ENCODE results near the gene AGBL4. TPM values are rescaled to one million over a fixed set of nuclear protein-coding genes. Genes with fewer than 3 reads are reported as not detected.

AGBL4 gene
- total and polyA plus RNA-seq, 2 of the 13 experiments (the other 11 are each of a cell fraction or from before 2014, with no cell fraction given): not detected

- TF ChIP-seq ZNF609 (CRISPR knock-in tag; IDR thresholded peaks at IDR 0.05; ENCODE audit: borderline replicate concordance) (no peak), ZNF34 (CRISPR knock-in tag; IDR thresholded peaks at IDR 0.05; ENCODE audit: borderline replicate concordance) (no peak), KDM5B (CRISPR knock-in tag; IDR thresholded peaks at IDR 0.05; ENCODE audit: borderline replicate concordance) (no peak), PATZ1 (CRISPR knock-in tag; IDR thresholded peaks at IDR 0.05) (no peak), PCBP1 (IDR thresholded peaks at IDR 0.05; ENCODE audit: borderline replicate concordance, low read depth, low read length) (no peak), MAFK (conservative IDR thresholded peaks at IDR 0.05 in 1 of 2, IDR thresholded peaks at IDR 0.05 in 1 of 2; ENCODE audit: low read length in 2 of 2) (0 out of 4 replicates have a peak, but pooled peaks of 1 of the 2 experiments have one; percentile 18), ISL2 (CRISPR knock-in tag; IDR thresholded peaks at IDR 0.05) (no peak), ZNF460 (CRISPR knock-in tag; IDR thresholded peaks at IDR 0.05; ENCODE audit: borderline replicate concordance) (no peak), FOXP4 (CRISPR knock-in tag; IDR thresholded peaks at IDR 0.05) (no peak), ARHGAP35 (CRISPR knock-in tag; IDR thresholded peaks at IDR 0.05; ENCODE audit: borderline replicate concordance) (no peak), MIER2 (CRISPR knock-in tag; IDR thresholded peaks at IDR 0.05) (peak; percentile 73; the same call in 1 of the 2 replicates), HNF4G (IDR thresholded peaks at IDR 0.05; ENCODE audit: borderline replicate concordance, low read depth, low read length) (peak; percentile 32; the same call in 1 of the 2 replicates), HNF4G (CRISPR knock-in tag; IDR thresholded peaks at IDR 0.05; ENCODE audit: borderline replicate concordance, low read depth) (no peak), PHF21A (CRISPR knock-in tag; IDR thresholded peaks at IDR 0.05) (no peak), ZKSCAN1 (IDR thresholded peaks at IDR 0.05; ENCODE audit: low read length) (no peak), ZNF780A (CRISPR knock-in tag; IDR thresholded peaks at IDR 0.05) (no peak), CHD4 (IDR thresholded peaks at IDR 0.05; ENCODE audit: borderline replicate concordance, low read length) (no peak), ZNF414 (CRISPR knock-in tag; IDR thresholded peaks at IDR 0.05) (no peak), HOXA3 (CRISPR knock-in tag; IDR thresholded peaks at IDR 0.05) (no peak), RARA (CRISPR knock-in tag; IDR thresholded peaks at IDR 0.05) (no peak), SP4 (CRISPR knock-in tag; IDR thresholded peaks at IDR 0.05) (no peak), NFYC (CRISPR knock-in tag; IDR thresholded peaks at IDR 0.05) (no peak), HNF4A (CRISPR knock-in tag; IDR thresholded peaks at IDR 0.05) (peak; percentile 25; the same call in 1 of the 2 replicates)
Observed at GRCh38 chr1:48753293-48753692, 1270.5 kb downstream of the AGBL4 start (continued).
